Measurements from ENCODE around the gene NTSR1. TPM values are rescaled to one million over a fixed set of nuclear protein-coding genes. Genes with fewer than 3 reads are reported as not detected.

NTSR1 gene
- total and polyA plus RNA-seq, 2 of the 8 experiments (the other 6 are each of a cell fraction or from before 2014, with no cell fraction given): 0.53 to 0.89 TPM

DNA sequence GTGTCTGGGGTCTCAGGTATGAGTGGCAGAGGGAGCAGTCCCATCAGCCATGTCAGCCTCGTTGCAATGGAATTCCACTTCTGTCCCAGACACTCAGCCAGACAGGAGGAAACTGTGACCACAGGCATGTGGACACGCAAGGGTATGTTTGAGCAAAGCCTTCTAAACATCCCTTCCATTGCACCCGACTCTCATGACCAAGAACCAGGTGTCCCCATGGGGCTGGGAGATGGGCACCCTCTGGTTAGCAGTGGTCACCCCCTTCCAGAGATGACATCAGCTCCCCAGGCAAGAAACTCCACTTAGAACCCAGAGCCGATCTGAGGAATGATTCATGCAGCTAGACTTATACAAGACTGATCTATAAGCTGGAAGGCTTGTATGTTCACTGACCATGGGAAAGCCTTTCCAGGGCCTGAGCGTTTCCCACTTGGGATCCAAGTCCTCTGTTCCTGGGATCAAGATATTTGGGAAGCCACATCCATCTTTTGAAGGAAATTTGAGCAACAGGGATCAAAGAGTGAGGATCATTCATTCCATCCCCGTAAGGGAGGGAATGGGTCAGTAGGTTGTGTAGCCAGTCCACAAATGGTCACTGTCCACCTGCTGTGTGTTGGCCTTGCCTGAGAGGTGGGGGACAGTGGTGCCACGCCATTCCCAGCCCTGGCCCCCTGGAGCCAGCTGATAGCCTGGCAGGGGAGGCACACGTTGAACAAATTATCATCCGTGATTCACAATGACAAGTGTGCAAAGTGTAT, 83.7 kb downstream of the NTSR1 start:
- H4K20me1 ChIP-seq (replicated peaks in 1 of 2; ENCODE audit: control insufficient read depth in 1 of 2, insufficient read depth in 2 of 2, low read length in 2 of 2): peaks cover 0 to 2% of the 10 kb centered on the region in 2 experiments
- 83% methylated on average over 9 of the region's 9 CpGs; no CpG with 5 or more reads in 1 of the 2 experiments for WGBS, 2 experiments (ENCODE audit: extremely low coverage in 1 of 2, insufficient coverage in 1 of 2, insufficient read length in 1 of 2, insufficient replicate concordance in 2 of 2, low coverage in 1 of 2, low lambda C conversion rate in 2 of 2, missing lambda C conversion rate in 1 of 2)
- no peak overlapping the region for H4K91ac ChIP-seq (replicated peaks; ENCODE audit: insufficient read length, low read length)
- ChIA-PET CTCF (ENCODE audit: partially characterized antibody) (interaction anchor here (0.7 to 6.4 kb wide), 54 partner anchors 8 to 369 kb away, joined by 3 to 65 read pairs (median 6); partner anchors contain the start of gene NTSR1), POLR2A (ENCODE audit: partially characterized antibody) (interaction anchor here (1.3 to 2.1 kb wide), 2 partner anchors 10 to 123 kb away, joined by 5 read pairs; no protein-coding TSS in a partner anchor)
- H3K14ac ChIP-seq (ENCODE audit: insufficient read length): no peak overlapping the region
- H3K23ac ChIP-seq (ENCODE audit: insufficient read length): no peak overlapping the region
- no peak overlapping the region for H3K4me3 ChIP-seq (ENCODE audit: extremely low read depth in 1 of 4, insufficient read depth in 2 of 4, low read depth in 3 of 4, low read length in 4 of 4)
- H3K23me2 ChIP-seq (ENCODE audit: low read depth, low read length): peaks cover 7% of the 10 kb centered on the region; the same call in 1 of the 2 replicates
- peak overlapping the region; percentile 33; the same call in 1 of the 2 replicates for H2AK5ac ChIP-seq (ENCODE audit: low read depth, low read length)
- no peak overlapping the region for H4K8ac ChIP-seq (ENCODE audit: extremely low read depth, insufficient read depth, low read length)
- no peaks in the 10 kb centered on the region for H3K79me2 ChIP-seq (ENCODE audit: control insufficient read depth in 1 of 2, insufficient read depth in 2 of 2, low read length in 2 of 2)
- H3K9ac ChIP-seq (replicated peaks in 1 of 4; ENCODE audit: extremely low read depth in 1 of 4, low read depth in 3 of 4, low read length in 3 of 4): no peak overlapping the region
- no peak overlapping the region for H3K56ac ChIP-seq (replicated peaks; ENCODE audit: insufficient read length, low read depth, low read length)
- H3K4me2 ChIP-seq (ENCODE audit: insufficient read depth in 1 of 2, low read depth in 2 of 2, low read length in 2 of 2): no peak overlapping the region
- peak overlapping the region; percentile 72; the same call in 1 of the 2 replicates for H2BK15ac ChIP-seq (ENCODE audit: low read length)
- H4K5ac ChIP-seq (ENCODE audit: insufficient read length, low read depth, low read length): no peak overlapping the region
- no peak overlapping the region for H2AFZ ChIP-seq (ENCODE audit: low read length)
- no peak overlapping the region for H2BK5ac ChIP-seq (ENCODE audit: low read depth, low read length)
- H3K36me3 ChIP-seq (ENCODE audit: control insufficient read depth in 2 of 4, insufficient read depth in 4 of 4, low read length in 3 of 4): no peaks in the 10 kb centered on the region
- H2BK120ac ChIP-seq (replicated peaks; ENCODE audit: low read depth, low read length): no peak overlapping the region
- H3K9me3 ChIP-seq (ENCODE audit: insufficient read depth in 2 of 2, low read depth in 1 of 2, low read length in 1 of 2): no peaks in the 10 kb centered on the region
- H3K4me1 ChIP-seq (replicated peaks in 1 of 4; ENCODE audit: control insufficient read depth in 3 of 4, insufficient read depth in 4 of 4, low read length in 3 of 4): peaks cover 0 to 11% (median 6%) of the 10 kb centered on the region in 4 experiments; a peak in 4 of 7 replicates
- H3K27me3 ChIP-seq (replicated peaks in 1 of 4; ENCODE audit: control insufficient read depth in 3 of 4, extremely low read depth in 1 of 4, insufficient read depth in 3 of 4, low read length in 3 of 4): peaks cover 0 to 18% (median 11%) of the 10 kb centered on the region in 4 experiments; a peak in 5 of 7 replicates
- no peak overlapping the region for H3K4ac ChIP-seq (replicated peaks; ENCODE audit: insufficient read length, low read depth, low read length)
- H3K18ac ChIP-seq (ENCODE audit: extremely low read depth, low read length): no peak overlapping the region
- no peak overlapping the region for H2BK20ac ChIP-seq (ENCODE audit: low read length)
- H2BK12ac ChIP-seq (ENCODE audit: low read depth, low read length): peak overlapping the region; percentile 60; the same call in 1 of the 2 replicates
- no peaks in the 10 kb centered on the region for H3K79me1 ChIP-seq (ENCODE audit: low read depth, low read length)
- FAIRE-seq: no peak
- no peak overlapping the region for H3K27ac ChIP-seq (ENCODE audit: low read depth, low read length)
- DNase-seq (ENCODE audit: low read depth in 1 of 2, low spot score in 2 of 2): no peak
- no peak for TF ChIP-seq CTBP2 (IDR thresholded peaks at IDR 0.05; ENCODE audit: borderline replicate concordance, insufficient read depth, insufficient read length, low read length)
- no peak for TF ChIP-seq POLR2AphosphoS5 (IDR thresholded peaks at IDR 0.05; ENCODE audit: low read depth, low read length)
- TF ChIP-seq RFX5 (IDR thresholded peaks at IDR 0.05; ENCODE audit: borderline replicate concordance, low read depth, low read length): no peak
- no peak for TF ChIP-seq CREB1 (IDR thresholded peaks at IDR 0.05)
- no peak for TF ChIP-seq GTF2F1 (IDR thresholded peaks at IDR 0.05; ENCODE audit: borderline replicate concordance, low read depth, low read length)
- no peak for TF ChIP-seq TEAD4 (IDR thresholded peaks at IDR 0.05; ENCODE audit: low read depth, low read length)
- TF ChIP-seq JUN (IDR thresholded peaks at IDR 0.05; ENCODE audit: low read depth, low read length): no peak
- TF ChIP-seq RXRA (IDR thresholded peaks at IDR 0.05; ENCODE audit: insufficient read depth, low read depth, low read length): no peak
- no peak for TF ChIP-seq SIX5 (IDR thresholded peaks at IDR 0.05; ENCODE audit: low read depth, low read length)
- no peak for TF ChIP-seq E2F6 (IDR thresholded peaks at IDR 0.05)
- TF ChIP-seq ZNF274 (IDR thresholded peaks at IDR 0.05; ENCODE audit: borderline replicate concordance, extremely low read depth, low read length): no peak
